Hepatocyte (in vitro differentiated cells): ENCODE data around the gene CARD11. TPM values are rescaled to one million over a fixed set of nuclear protein-coding genes. Genes with fewer than 3 reads are reported as not detected.

ENCODE experiments used
- DNase-seq: peaks from one replicate; pipeline ENCODE4 v3.0.0-alpha.2; 2016; ENCODE audit warnings: low spot score
- H2AFZ ChIP-seq: fragments of 200-600 bp; sonication (generic); 2 replicates; pipeline ENCODE4 v1.6.0; 2016; ENCODE audit warnings: antibody characterized with exemption, mild to moderate bottlenecking
- H3K27ac ChIP-seq: fragments of 200-600 bp; sonication (generic); 2 replicates; pipeline ENCODE4 v1.5.1; 2016; ENCODE audit warnings: mild to moderate bottlenecking
- H3K27me3 ChIP-seq: fragments of 200-600 bp; sonication (generic); 2 replicates; pipeline ENCODE4 v1.6.1; 2016
- H3K36me3 ChIP-seq: fragments of 200-600 bp; sonication (generic); replicated peaks from 2 replicates; pipeline ENCODE4 v1.5.1; 2016; ENCODE audit warnings: low read depth; ENCODE audit not compliant: insufficient read depth
- H3K4me1 ChIP-seq: fragments of 200-600 bp; sonication (generic); 2 replicates; pipeline ENCODE4 v1.5.1; 2016; ENCODE audit warnings: mild to moderate bottlenecking, moderate library complexity; ENCODE audit not compliant: insufficient read depth
- H3K4me2 ChIP-seq: fragments of 200-600 bp; sonication (generic); 2 replicates; pipeline ENCODE4 v1.6.0; 2016
- H3K4me3 ChIP-seq: fragments of 200-600 bp; sonication (generic); 2 replicates; pipeline ENCODE4 v1.5.1; 2016; ENCODE audit warnings: mild to moderate bottlenecking
- H3K79me2 ChIP-seq: fragments of 200-600 bp; sonication (generic); 2 replicates; pipeline ENCODE4 v1.6.0; 2017; ENCODE audit warnings: mild to moderate bottlenecking
- H3K9me2 ChIP-seq: fragments of 200-600 bp; sonication (generic); replicated peaks from 2 replicates; pipeline ENCODE4 v1.6.0; 2017; ENCODE audit warnings: mild to moderate bottlenecking; ENCODE audit not compliant: insufficient read depth
- H3K9me3 ChIP-seq: fragments of 200-600 bp; sonication (generic); 2 replicates; pipeline ENCODE4 v1.5.1; 2016; ENCODE audit warnings: low read depth, mild to moderate bottlenecking
- H4K20me1 ChIP-seq: fragments of 200-600 bp; sonication (generic); 2 replicates; pipeline ENCODE4 v1.6.0; 2016; ENCODE audit warnings: mild to moderate bottlenecking; ENCODE audit not compliant: insufficient read depth, poor library complexity, severe bottlenecking
- EZH2 ChIP-seq: fragments of 200-600 bp; sonication (generic); IDR thresholded peaks from 2 replicates; pipeline ENCODE4 v1.6.1; 2016; ENCODE audit warnings: antibody characterized with exemption, mild to moderate bottlenecking, borderline replicate concordance
- EZH2phosphoT487 ChIP-seq: fragments of 200-600 bp; sonication (generic); IDR thresholded peaks from one replicate; pipeline ENCODE4 v1.6.1; 2018; ENCODE audit warnings: antibody characterized with exemption, mild to moderate bottlenecking, low read depth, moderate library complexity; ENCODE audit not compliant: unreplicated experiment, severe bottlenecking
- WGBS: methylation state at CpG from one replicate; pipeline ENCODE4 v1.1.6; 2016; ENCODE audit warnings: low lambda C conversion rate; ENCODE audit errors: missing lambda C conversion rate; 5-methylcytosine and 5-hydroxymethylcytosine counted together
- polyA plus RNA-seq: library from polyadenylated mRNA; unstranded; fragments of >200 nt; fragmentation: Nextera tagmentation; extraction: Ambion mirVana; gene quantifications from 2 replicates; pipeline ENCODE4 v1.2.1, GENCODE V29; 2016
- total RNA-seq: library from RNA; depleted of rRNA; stranded (reverse); fragments of >200 nt; gene quantifications from 2 replicates; pipeline ENCODE4 v1.2.3, GENCODE V29; 2014
- TF ChIP-seq, protein P1 (sequence below): fragments of 200-600 bp; sonication (generic); IDR thresholded peaks from 2 replicates; pipeline ENCODE4 v1.5.1; 2016; ENCODE audit warnings: antibody characterized with exemption, mild to moderate bottlenecking; ENCODE audit not compliant: poor library complexity

The CARD11 gene
- total and polyA plus RNA-seq, 2 experiments from 2014 or later: 9.6 to 10.9 TPM

DNA sequence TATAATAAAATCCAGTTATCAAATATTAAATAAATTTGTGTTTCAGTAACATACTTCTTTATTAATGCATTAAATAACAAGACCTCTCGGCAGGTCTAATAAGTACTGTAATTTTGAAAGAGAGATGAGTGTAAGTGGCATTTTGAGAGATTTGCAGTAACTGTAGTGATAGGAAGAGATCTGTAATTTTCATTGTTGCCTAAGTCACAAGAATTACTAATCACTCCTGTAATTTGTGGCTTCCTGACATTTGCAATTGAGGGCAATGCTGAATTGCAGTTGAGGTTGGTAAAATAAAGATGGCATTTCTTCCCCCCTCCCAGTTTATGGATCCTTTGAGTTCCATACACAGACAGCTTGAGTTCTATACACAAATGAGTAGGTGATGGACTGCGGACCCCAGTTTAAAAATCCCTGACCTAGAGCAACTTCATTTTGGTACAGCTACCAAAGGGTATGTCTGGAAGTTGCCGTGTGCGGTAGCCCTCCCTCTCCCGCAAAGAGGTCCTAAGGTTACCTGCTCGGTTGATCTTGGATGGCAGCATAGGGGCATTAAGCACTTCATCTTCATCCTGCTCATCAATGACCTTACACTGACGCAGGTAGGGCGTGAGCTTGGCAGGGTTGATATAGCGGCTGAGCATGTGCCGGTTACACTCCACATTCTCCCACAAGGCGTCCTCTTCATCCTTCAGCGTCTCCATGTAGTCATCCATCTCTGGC, 96.4 kb downstream of the CARD11 start:
- H3K27me3 ChIP-seq: no peaks in the 10 kb centered on the region
- H3K4me2 ChIP-seq: no peak overlapping the region
- H3K9me3 ChIP-seq: peaks cover 4% of the 10 kb centered on the region
- TF ChIP-seq, protein P1, sequence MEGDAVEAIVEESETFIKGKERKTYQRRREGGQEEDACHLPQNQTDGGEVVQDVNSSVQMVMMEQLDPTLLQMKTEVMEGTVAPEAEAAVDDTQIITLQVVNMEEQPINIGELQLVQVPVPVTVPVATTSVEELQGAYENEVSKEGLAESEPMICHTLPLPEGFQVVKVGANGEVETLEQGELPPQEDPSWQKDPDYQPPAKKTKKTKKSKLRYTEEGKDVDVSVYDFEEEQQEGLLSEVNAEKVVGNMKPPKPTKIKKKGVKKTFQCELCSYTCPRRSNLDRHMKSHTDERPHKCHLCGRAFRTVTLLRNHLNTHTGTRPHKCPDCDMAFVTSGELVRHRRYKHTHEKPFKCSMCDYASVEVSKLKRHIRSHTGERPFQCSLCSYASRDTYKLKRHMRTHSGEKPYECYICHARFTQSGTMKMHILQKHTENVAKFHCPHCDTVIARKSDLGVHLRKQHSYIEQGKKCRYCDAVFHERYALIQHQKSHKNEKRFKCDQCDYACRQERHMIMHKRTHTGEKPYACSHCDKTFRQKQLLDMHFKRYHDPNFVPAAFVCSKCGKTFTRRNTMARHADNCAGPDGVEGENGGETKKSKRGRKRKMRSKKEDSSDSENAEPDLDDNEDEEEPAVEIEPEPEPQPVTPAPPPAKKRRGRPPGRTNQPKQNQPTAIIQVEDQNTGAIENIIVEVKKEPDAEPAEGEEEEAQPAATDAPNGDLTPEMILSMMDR: no peak
- TF ChIP-seq EZH2phosphoT487 (no peak), EZH2 (no peak)
- no peak for DNase-seq
- no peak overlapping the region for H3K4me3 ChIP-seq
- no peak overlapping the region for H3K27ac ChIP-seq
- no peaks in the 10 kb centered on the region for H3K79me2 ChIP-seq
- no peaks in the 10 kb centered on the region for H3K9me2 ChIP-seq
- H2AFZ ChIP-seq: no peak overlapping the region
- no peaks in the 10 kb centered on the region for H3K4me1 ChIP-seq
- H3K36me3 ChIP-seq: no peaks in the 10 kb centered on the region
- H4K20me1 ChIP-seq: no peaks in the 10 kb centered on the region
- 92% methylated on average over 12 of the region's 12 CpGs for WGBS

DNA sequence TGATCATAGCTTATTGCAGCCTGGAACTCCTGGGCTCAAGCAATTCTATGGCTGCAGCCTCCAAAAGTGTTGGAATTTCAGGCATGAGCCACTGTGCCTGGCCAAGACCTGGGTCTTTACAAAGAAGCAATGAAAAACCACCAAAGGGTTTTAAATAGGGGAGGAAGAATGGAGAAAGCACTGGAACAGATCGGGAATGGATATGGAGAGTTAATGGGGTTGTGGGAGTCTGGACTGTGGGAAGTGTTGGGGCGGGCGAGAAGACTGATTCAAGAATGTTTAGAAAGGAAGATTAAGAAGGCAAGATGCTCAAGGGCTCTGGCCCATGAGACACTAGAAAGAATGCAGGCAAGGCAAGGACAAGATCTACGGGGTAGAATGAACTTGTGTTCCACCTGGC, 98.5 kb downstream of the CARD11 start:
- 91% methylated on average over 4 of the region's 4 CpGs for WGBS
- H3K27me3 ChIP-seq: no peaks in the 10 kb centered on the region
- no peaks in the 10 kb centered on the region for H3K4me1 ChIP-seq
- no peak overlapping the region for H3K4me2 ChIP-seq
- no peak overlapping the region for H3K4me3 ChIP-seq
- H3K9me2 ChIP-seq: no peaks in the 10 kb centered on the region
- no peaks in the 10 kb centered on the region for H3K9me3 ChIP-seq
- H3K79me2 ChIP-seq: no peaks in the 10 kb centered on the region
- no peak for TF ChIP-seq EZH2phosphoT487
- no peak for TF ChIP-seq EZH2
- TF ChIP-seq, protein P1: no peak
- no peaks in the 10 kb centered on the region for H3K36me3 ChIP-seq
- no peaks in the 10 kb centered on the region for H4K20me1 ChIP-seq
- no peak for DNase-seq
- no peak overlapping the region for H2AFZ ChIP-seq
- H3K27ac ChIP-seq: no peak overlapping the region

DNA sequence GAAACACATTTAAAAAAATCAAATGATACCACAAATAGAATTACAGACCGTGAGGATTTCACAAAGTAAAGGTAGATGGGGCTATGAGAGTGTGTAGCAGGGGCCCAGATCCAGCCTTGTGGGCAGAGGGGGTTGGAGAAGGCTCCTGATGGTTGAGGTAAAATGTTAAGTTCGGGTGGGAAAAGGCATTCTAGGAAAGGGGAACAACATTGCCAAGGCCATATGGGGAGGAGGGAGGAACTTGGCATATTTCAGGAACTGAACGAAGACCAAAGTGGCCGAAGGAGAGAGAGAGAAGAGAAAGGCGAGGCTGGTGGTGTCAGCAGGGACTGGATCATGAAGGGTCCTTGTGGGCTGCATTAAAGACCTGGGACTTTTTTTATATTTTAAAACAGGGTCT, 98.9 kb downstream of the CARD11 start:
- DNase-seq: no peak
- Histone ChIP-seq H3K79me2 (no peaks in the 10 kb centered on the region), H3K27ac (no peak overlapping the region), H3K9me2 (no peaks in the 10 kb centered on the region), H3K27me3 (no peaks in the 10 kb centered on the region), H4K20me1 (no peaks in the 10 kb centered on the region), H3K4me1 (no peaks in the 10 kb centered on the region), H2AFZ (no peak overlapping the region), H3K4me3 (no peak overlapping the region), H3K4me2 (no peak overlapping the region), H3K9me3 (no peaks in the 10 kb centered on the region), H3K36me3 (no peaks in the 10 kb centered on the region)
- WGBS: 95% methylated on average over 5 of the region's 5 CpGs
- TF ChIP-seq, protein P1: no peak
- no peak for TF ChIP-seq EZH2
- TF ChIP-seq EZH2phosphoT487: no peak
